ENCODE results near the gene CCNI2.

The CCNI2 gene, protein sequence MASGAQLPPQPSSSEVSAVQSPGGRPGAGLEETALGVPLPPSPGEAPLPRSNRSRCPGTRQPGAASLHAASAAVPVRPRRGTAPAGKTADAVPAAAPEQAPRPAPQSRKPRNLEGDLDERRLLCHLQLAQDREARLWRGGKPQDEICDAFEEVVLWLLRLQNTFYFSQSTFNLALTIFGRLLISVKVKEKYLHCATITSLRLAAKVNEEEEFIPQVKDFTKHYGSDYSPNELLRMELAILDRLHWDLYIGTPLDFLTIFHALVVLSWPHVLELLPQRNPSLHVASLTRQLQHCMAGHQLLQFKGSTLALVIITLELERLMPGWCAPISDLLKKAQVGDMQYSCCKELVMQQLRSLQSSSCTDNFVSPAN

DNA sequence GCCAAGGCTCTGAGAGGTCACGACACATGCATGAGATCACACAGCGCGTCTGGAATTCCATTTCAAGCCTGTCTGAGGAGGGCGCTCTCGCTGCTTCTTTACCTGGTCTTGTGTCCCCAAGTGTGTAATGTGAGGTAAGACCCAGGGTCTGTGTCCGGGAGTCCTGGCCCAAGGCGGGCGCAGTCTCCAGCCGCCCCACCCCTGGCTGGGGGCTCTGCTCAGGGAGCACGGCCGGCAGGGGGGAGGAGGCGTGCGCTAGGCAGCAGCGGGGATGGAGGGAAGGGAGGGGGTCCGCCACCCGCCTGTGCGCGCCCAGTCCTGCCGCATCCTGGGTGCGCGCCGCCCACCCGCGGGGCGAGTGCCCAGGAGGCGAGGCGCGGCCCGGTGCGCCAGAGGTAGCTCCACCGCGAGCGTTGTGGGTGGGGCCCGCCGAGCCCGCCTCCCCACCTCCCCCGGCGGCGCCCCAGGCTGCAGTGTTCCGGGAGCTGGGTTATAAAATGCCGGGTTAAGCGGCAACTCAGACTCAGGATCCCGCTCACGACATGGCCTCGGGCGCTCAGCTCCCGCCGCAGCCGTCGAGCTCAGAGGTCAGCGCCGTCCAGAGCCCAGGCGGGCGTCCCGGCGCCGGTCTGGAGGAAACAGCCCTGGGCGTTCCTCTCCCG, at the start of gene CCNI2:
TSS of gene CCNI2 (plus strand) at position 473 of the 662 bp plus-strand sequence. CDS start at position 543, 70 bp downstream.
- peak; percentile 50 to 78 for DNase-seq

GRCh38 chr5:132704875-132705274, 42.4 kb upstream of the CCNI2 start:
- no peak for DNase-seq

GRCh38 chr5:132708645-132709044, 38.6 kb upstream of the CCNI2 start:
- DNase-seq: no peak

GRCh38 chr5:132714456-132715307, 32.5 kb upstream of the CCNI2 start:
- peak in 1 of 2 donors; percentile 33 for DNase-seq

GRCh38 chr5:132718544-132719312, 28.5 kb upstream of the CCNI2 start:
- DNase-seq: no peak

DNA sequence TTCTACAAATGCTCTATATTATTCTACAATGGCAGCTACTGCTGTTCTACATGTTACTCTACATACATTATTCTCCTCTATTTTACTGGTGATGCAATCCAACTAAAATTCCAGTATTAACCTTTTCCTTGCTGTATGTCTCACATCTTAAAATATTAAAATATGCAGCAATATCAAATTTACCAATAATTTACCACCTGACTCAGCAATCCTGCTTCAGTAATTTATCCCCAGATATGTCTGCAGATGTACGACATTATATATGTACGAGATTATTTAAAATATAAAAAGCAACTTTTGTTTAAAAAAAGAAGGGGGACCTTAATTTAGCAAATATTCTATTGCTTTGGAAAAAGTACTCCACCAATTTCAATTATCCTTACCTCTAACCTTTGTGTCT, 21.5 kb upstream of the CCNI2 start:
- DNase-seq: no peak

DNA sequence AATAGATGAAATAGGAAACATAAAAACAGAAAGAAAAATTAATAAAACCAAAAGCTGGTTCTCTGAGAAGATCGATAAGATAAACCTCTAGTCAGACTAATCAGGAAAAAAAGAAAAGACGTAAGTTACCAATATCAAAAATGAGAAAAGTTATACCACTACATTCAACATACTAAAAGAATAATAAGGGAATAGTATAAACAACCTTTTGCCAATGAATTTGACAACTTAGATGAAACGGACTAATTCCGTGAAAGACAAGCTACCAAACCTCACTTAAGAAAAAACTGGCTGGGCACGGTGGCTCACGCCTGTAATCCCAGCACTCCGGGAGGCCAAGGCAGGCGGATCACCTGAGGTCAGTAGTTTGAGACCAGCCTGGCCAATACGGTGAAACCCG, 17.3 kb upstream of the CCNI2 start:
- no peak for DNase-seq

- DNase-seq: no peak
Observed at GRCh38 chr5:132733499-132734148, 13.6 kb upstream of the CCNI2 start.

GRCh38 chr5:132734687-132735086, 12.5 kb upstream of the CCNI2 start:
- DNase-seq: no peak

DNA sequence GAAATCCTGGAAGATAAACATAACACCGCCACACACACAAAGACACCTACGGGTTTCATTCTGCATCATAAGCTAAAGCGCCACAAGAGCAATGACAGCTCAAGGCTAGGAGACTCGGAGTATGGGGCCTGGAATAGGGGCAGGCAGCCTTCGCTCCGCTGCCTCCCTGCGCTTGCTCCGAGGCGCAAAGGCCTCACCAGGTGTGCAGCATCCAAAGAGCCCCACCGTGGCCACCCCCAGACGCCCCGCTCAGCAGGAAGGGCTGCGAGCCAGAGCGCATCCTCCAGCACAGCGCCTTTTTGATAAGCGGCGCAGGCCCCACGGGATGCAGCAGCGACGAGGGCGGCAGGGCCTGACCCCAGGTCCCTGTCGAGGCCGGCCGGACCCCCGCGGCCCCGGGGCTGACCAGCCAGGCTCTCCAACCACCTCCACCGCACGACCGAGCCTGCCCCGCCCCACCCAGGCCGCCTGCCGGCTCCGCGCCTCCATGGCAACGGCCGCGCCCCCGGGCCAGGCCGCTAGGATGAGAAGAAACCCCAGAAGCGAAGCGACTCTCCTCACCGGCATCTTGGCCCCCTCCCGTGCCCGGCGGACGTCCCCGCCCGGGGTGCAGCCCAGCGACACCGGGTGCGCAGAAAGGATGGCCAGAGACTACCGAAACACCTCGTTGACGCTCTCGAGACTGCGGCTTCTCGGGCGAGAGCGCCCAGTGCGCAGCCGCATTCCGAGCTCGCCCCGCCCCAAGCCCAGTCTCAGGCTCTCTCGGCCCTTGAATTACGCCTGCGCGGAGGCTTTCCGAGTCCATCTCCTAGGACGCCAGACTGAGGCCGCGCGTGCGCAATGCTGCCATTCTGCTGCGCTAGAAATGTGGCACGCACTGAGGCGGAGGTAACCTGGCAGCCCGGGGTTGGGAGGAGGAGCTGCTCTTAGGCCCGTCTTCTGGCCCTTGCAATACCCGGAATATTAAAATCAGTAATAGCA, 10.1 kb upstream of the CCNI2 start, which contains the start of gene KIF3A:
TSS of gene KIF3A (minus strand) at position 694 of the 981 bp plus-strand sequence. CDS start at position 567, 127 bp downstream.
- DNase-seq: peak; percentile 99

DNA sequence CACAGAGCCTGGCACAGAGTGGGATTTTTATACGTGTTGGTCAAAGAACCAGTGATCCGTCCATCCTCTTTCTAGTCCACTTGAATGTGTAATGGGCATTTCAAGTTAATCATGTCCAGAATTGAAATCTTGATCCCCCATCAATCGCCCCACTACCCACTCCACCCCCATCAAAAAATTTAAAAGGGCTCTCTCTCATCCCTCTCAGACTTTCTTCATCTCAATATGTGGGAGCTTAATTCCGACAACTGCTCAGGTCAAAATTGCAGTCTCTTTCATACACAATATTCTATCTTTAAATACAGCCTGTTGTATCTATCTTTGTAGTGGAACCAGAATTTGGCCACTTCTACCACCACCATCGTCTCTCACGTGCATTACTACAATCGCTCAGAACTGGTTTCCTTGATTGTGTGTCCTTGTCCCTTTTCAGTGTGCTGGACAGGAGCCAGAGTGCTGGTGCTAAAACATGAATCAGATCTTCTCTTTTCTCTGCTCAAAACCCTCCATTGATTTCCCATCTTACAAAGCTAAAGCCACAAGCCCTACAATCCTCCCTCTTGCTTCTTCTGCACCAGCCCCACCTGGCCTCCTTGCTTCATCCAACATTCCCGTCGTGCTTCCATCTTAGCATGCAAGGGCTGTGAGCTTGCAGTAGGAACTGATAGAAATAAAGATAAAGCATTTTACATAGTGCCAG, 9.1 kb upstream of the CCNI2 start:
- DNase-seq: no peak

GRCh38 chr5:132739232-132739631, 8.0 kb upstream of the CCNI2 start:
- no peak for DNase-seq

DNA sequence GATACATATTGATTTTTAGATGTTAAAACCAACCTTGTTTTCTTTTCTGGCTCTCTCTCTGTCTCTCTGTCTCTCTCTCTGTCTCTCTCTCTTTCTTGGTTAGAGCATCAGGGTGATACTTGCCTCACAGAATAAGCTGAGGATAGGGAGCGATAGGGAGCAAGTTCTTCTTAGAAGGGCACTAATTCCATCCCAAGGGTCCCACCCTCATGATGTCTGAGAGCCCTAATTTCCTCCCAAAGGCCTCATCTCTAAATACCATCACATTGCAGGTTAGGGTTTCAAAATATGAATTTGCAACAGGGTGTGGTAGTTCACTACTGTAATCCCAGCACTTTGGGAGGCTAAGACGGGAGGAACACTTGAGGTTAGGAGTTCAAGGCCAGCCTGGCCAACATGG, 5.1 kb upstream of the CCNI2 start:
- DNase-seq: no peak

DNA sequence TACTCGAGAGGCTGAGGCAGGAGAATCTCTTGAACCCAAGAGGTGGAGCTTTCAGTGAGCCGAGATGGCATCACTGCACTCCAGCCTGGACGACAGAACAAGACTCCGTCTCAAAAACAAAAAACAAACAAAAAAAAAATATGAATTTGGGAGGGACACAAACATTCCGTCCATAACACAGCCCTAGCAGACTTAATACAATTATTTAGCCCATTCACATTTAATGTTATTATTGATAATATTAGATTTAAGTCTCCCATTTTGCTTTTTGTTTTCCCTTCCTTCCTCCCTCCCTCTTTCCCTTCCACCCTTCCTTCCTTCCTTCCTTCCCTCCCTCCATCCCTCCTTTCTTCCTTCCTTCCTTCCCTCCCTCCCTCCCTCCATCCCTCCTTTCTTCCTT, 4.6 kb upstream of the CCNI2 start:
- DNase-seq: no peak

DNA sequence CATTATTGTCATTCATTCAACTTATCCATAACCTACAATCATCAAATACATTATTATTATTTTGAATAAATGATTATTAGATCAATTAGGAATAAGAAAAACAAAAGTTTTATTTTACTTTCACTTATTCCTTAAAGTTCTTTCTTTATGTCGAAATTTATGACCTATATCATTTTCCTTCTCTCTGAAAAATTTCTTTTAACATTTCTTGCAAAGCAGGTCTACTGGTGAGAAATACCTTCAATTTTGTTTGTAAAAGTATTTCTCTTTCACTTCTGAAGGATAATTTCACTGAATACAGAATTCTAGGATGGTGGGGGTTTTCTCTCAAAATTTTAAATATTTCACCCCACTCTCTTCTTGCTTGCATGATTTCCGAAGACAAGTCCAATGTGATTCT, 2.6 kb upstream of the CCNI2 start:
- no peak for DNase-seq

DNA sequence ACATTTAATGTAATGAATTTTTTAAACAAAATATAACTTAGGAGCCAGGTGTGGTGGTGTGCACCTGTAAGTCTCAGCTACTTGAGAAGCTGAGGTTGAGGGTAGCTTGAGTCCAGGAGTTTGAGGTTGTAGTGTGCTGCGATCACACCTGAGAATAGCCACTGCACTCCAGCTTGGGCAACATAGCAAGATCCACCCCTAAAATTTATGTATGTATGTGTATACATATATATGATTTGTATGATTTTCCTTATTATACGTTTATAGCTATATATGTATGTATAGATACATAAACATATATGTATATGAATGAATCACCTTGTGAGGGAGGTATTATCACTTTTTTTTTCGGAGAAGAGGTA, 653 bp upstream of the CCNI2 start:
- DNase-seq: no peak

DNA sequence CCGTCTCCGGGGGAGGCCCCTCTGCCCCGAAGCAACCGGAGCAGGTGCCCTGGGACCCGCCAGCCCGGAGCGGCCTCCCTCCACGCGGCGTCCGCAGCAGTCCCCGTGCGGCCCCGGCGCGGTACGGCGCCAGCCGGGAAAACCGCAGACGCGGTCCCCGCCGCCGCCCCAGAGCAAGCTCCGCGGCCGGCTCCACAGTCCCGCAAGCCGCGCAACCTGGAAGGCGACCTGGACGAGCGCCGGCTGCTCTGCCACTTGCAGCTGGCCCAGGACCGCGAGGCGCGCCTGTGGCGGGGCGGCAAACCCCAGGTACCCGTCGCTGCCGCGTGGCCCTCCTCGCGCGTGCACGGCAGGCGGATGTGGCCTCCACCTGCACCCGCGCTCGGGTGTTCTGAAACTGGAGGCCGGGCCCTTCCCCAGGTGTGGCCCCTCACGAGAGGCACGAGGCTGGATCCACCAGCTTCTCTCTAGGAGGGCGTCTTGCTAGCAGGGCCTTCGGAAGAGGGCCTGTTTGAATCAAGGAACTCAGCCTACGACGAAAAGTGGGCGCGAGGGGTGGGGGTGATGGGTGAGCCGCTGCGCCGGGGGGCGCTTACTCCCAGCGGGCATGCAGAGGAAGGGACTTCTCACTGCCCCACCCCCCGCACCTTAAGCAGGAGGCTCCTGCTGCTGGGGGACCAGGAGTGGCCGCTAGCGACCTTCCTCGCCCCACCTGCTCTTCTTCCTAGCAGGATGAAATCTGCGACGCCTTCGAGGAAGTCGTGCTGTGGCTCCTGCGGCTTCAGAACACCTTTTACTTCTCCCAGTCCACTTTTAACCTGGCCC, 602 bp downstream of the CCNI2 start:
- peak; percentile 28 to 62 for DNase-seq

GRCh38 chr5:132748522-132749000, 1.3 kb downstream of the CCNI2 start:
- no peak for DNase-seq

GRCh38 chr5:132749506-132749905, 2.3 kb downstream of the CCNI2 start:
- DNase-seq: no peak

Data from CD4-positive, alpha-beta T cell treated with Interferon alpha-2 for 1 hour (primary cell).